Glutamatergic neuron (in vitro differentiated cells): ENCODE data around the gene FGGY. TPM values are rescaled to one million over a fixed set of nuclear protein-coding genes. Genes with fewer than 3 reads are reported as not detected.
"Not testable (repeated sequence)": the region's sequence is repeated elsewhere in the genome, so short reads cannot be mapped to it uniquely, and the experiment has no call there.

Experiments used
- DNase-seq: peaks from one replicate; pipeline ENCODE4 v3.0.0; 2022
- H3K27ac Mint-ChIP-seq: one replicate; pipeline ENCODE4 v1.8.0; 2020; ENCODE audit warnings: mild to moderate bottlenecking, mixed read lengths, inconsistent platforms; ENCODE audit not compliant: unreplicated experiment
- H3K27me3 Mint-ChIP-seq: one replicate; pipeline ENCODE4 v1.8.0; 2020; ENCODE audit warnings: mild to moderate bottlenecking, moderate library complexity, mixed read lengths, inconsistent platforms; ENCODE audit not compliant: unreplicated experiment
- H3K36me3 Mint-ChIP-seq: one replicate; pipeline ENCODE4 v1.8.0; 2020; ENCODE audit warnings: mild to moderate bottlenecking, mixed read lengths, inconsistent platforms; ENCODE audit not compliant: unreplicated experiment
- H3K4me1 Mint-ChIP-seq: one replicate; pipeline ENCODE4 v1.8.0; 2020; ENCODE audit warnings: mild to moderate bottlenecking, low read depth, mixed read lengths, inconsistent platforms; ENCODE audit not compliant: unreplicated experiment
- H3K4me3 Mint-ChIP-seq: one replicate; pipeline ENCODE4 v1.8.0; 2020; ENCODE audit warnings: mild to moderate bottlenecking, mixed read lengths, inconsistent platforms; ENCODE audit not compliant: unreplicated experiment
- H3K9me3 Mint-ChIP-seq: one replicate; pipeline ENCODE4 v1.8.0; 2020; ENCODE audit warnings: mild to moderate bottlenecking, moderate library complexity, mixed read lengths, inconsistent platforms; ENCODE audit not compliant: unreplicated experiment
- CTCF ChIP-seq: fragments of 200-600 bp; sonication (generic); IDR thresholded peaks from one replicate; pipeline ENCODE4 v1.5.0; 2021; ENCODE audit not compliant: partially characterized antibody, unreplicated experiment
- total RNA-seq: library from RNA; stranded (reverse); fragmentation: NEBNext Ultra II Directional; extraction: Animal tissue kit (Norgen Biotek cat#: 25700); gene quantifications from one replicate; pipeline ENCODE4 v1.2.1, GENCODE V29; 2021; ENCODE audit not compliant: unreplicated experiment

FGGY gene
- total RNA-seq, 1 donor from 2014 or later, result 11.6 TPM

DNA sequence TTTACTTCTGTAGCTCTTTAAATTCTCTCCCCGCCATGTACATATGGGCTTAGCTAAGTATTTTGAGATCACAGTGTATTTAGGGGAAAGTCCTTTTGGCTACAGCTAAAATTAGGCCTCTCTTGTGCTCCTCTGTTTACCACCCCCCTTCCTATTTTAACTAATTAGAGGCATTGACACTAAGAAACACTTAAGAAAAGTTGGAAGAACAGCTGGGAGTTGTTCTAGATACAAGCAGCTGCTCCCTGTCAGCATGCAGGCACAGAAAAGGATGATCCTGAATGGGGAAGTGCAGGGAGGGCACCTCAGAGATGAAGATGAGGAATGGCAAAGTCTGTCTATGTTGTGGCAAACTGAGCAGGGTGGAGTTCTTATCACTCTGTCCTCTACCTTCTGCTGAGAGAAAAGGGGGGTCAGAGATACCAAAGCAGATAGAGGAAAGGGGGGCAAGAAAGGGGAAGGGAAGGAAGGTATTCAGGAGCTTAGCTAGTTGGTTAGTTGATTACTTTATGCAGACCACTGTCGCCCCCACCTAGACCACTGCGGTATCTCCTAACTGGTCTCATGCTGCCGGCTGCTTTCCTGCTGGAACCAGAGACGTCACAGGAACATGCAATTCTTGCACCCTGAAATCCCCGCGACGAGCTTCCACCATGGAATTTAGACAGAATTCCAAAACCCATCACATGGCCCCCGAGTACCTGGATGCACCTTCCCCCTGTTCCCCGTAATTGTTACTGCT lies 435.5 kb downstream of the FGGY start:
- H3K36me3 Mint-ChIP-seq, result peaks cover 10% of the 10 kb centered on the region
- peaks cover 4% of the 10 kb centered on the region for H3K4me1 Mint-ChIP-seq
- no peak for DNase-seq
- H3K27ac Mint-ChIP-seq, result no peak overlapping the region
- H3K4me3 Mint-ChIP-seq, result no peak overlapping the region
- peaks cover 9% of the 10 kb centered on the region for H3K9me3 Mint-ChIP-seq
- no peak for TF ChIP-seq CTCF
- peaks cover 2% of the 10 kb centered on the region for H3K27me3 Mint-ChIP-seq

- Mint-ChIP-seq H3K4me3 (no peak overlapping the region), H3K36me3 (peaks cover 16% of the 10 kb centered on the region), H3K27me3 (peaks cover 2% of the 10 kb centered on the region), H3K9me3 (peaks cover 9% of the 10 kb centered on the region), H3K27ac (no peak overlapping the region), H3K4me1 (peaks cover 4% of the 10 kb centered on the region)
- TF ChIP-seq CTCF, result no peak
- no peak for DNase-seq
Measured at GRCh38 chr1:59733443-59734141, 436.7 kb downstream of the FGGY start.

- H3K4me3 Mint-ChIP-seq, H3K27me3 Mint-ChIP-seq, H3K4me1 Mint-ChIP-seq, DNase-seq, H3K27ac Mint-ChIP-seq, H3K9me3 Mint-ChIP-seq: not testable (repeated sequence)
- H3K36me3 Mint-ChIP-seq, result peaks cover 16% of the 10 kb centered on the region
Measured at GRCh38 chr1:59735927-59736326, 439.0 kb downstream of the FGGY start.

- TF ChIP-seq CTCF, result no peak
- H3K4me1 Mint-ChIP-seq, result peaks cover 4% of the 10 kb centered on the region
- no peak for DNase-seq
- peaks cover 2% of the 10 kb centered on the region for H3K27me3 Mint-ChIP-seq
- no peak overlapping the region for H3K4me3 Mint-ChIP-seq
- peaks cover 16% of the 10 kb centered on the region for H3K36me3 Mint-ChIP-seq
- H3K27ac Mint-ChIP-seq, result no peak overlapping the region
- peaks cover 9% of the 10 kb centered on the region for H3K9me3 Mint-ChIP-seq
Measured at GRCh38 chr1:59736744-59737143, 439.9 kb downstream of the FGGY start.

DNA sequence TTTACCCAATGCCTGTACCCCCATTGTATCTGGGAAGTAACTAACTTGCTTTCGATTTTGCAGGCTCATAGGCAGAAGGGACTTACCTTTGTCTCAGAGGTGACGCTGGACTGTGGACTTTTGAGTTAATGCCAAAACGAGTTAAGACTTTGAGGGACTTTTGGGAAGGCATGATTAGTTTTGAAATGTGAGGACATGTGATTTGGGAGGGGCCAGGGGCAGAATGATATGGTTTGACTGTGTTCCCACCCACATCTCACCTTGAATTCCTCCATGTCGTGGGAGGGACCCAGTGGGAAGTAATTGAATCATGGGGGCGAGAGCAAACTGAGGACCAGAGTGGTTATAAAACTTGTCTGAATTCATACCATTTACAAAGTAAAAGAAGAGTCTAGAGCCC lies 440.7 kb downstream of the FGGY start:
- peaks cover 16% of the 10 kb centered on the region for H3K36me3 Mint-ChIP-seq
- peaks cover 3% of the 10 kb centered on the region for H3K4me1 Mint-ChIP-seq
- no peak overlapping the region for H3K4me3 Mint-ChIP-seq
- H3K9me3 Mint-ChIP-seq, result peaks cover 9% of the 10 kb centered on the region
- no peak for DNase-seq
- H3K27ac Mint-ChIP-seq, result no peak overlapping the region
- TF ChIP-seq CTCF, result no peak
- peaks cover 2% of the 10 kb centered on the region for H3K27me3 Mint-ChIP-seq
